ENCODE measurements around the gene UPF3B.
"Not testable (repeated sequence)": the region's sequence is repeated elsewhere in the genome, so short reads cannot be mapped to it uniquely, and the experiment has no call there.

UPF3B gene

GRCh38 chrX:119826399-119826959 is 26.3 kb downstream of the UPF3B start:
- in situ Hi-C loops (cut with MboI; ENCODE audit: low pct_unique_long_range_greater_than_20kb, low sequenced_read_pairs, unreplicated experiment), result no loop called here
- no peak for DNase-seq (ENCODE audit: low spot score)
- no peak for TF ChIP-seq CTCF (IDR thresholded peaks at IDR 0.05; ENCODE audit: extremely low read depth, insufficient read depth, missing control alignments)

GRCh38 chrX:119824221-119824620 is 28.5 kb downstream of the UPF3B start:
- in situ Hi-C loops (cut with MboI; ENCODE audit: low pct_unique_long_range_greater_than_20kb, low sequenced_read_pairs, unreplicated experiment); DNase-seq (ENCODE audit: low spot score): not testable (repeated sequence)

GRCh38 chrX:119821703-119822102 is 31.1 kb downstream of the UPF3B start:
- in situ Hi-C loops (cut with MboI; ENCODE audit: low pct_unique_long_range_greater_than_20kb, low sequenced_read_pairs, unreplicated experiment), result not testable (repeated sequence)
- peak; percentile 50 for DNase-seq (ENCODE audit: low spot score)

DNA sequence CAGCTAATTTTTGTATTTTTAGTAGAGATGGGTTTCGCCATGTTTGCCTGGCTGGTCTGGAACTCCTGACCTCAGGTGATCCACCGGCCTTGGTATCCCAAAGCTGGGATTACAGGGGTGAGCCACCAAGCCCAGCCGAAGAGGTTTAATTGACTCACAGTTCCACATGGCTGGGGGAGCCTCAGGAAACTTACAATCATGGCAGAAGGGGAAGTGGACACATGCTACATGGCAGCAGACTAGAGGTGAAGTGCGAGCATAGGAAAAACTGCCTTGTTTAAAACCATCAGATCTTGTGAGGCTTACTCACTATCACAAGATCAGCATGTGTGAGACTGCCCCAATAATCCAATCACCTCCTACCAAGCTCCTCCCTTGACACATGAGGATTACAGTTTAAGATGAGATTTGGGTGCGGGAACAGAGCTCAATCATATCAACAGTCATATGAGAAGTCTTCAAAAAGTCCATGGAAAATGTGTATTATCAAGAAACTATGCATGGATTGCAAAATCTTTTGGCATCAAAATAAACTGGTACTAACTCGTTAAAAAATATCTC is 35.6 kb downstream of the UPF3B start:
- in situ Hi-C loops (cut with MboI; ENCODE audit: low pct_unique_long_range_greater_than_20kb, low sequenced_read_pairs, unreplicated experiment), result no loop called here
- TF ChIP-seq CTCF (IDR thresholded peaks at IDR 0.05; ENCODE audit: extremely low read depth, insufficient read depth, missing control alignments), result no peak
- no peak for DNase-seq (ENCODE audit: low spot score)

- in situ Hi-C loops (cut with MboI; ENCODE audit: low pct_unique_long_range_greater_than_20kb, low sequenced_read_pairs, unreplicated experiment), result no loop called here
Observed at GRCh38 chrX:119816300-119816699, 36.5 kb downstream of the UPF3B start.

GRCh38 chrX:119809185-119809666 is 43.5 kb downstream of the UPF3B start:
- in situ Hi-C loops (cut with MboI; ENCODE audit: low pct_unique_long_range_greater_than_20kb, low sequenced_read_pairs, unreplicated experiment), result no loop called here
- no peak for DNase-seq (ENCODE audit: low spot score)
- no peak for TF ChIP-seq CTCF (IDR thresholded peaks at IDR 0.05; ENCODE audit: extremely low read depth, insufficient read depth, missing control alignments)

More at GRCh38 chrX:119816300-119816699, 36.5 kb downstream of the UPF3B start:
- TF ChIP-seq CTCF (IDR thresholded peaks at IDR 0.05; ENCODE audit: extremely low read depth, insufficient read depth, missing control alignments), result no peak
- DNase-seq (ENCODE audit: low spot score), result no peak

DNA sequence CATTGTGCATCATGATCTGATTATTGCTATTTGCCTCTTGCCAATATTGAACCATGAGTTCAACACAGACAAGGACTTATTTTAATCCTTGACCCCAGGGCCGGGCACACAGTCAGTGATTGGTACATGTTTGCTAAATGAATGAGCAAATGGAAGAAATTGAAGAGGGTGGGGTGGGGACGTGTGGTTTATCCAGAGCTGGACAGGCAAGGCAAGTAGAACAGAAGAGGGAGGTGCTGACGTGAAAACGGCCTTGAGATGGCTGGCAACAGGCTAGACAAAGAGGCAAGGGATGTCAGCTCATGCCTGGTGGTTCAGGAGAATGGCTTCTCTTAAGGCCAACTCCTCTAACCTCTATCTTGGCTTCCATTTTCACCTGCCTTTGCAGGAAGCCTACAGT is 44.3 kb downstream of the UPF3B start:
- in situ Hi-C loops (cut with MboI; ENCODE audit: low pct_unique_long_range_greater_than_20kb, low sequenced_read_pairs, unreplicated experiment); DNase-seq (ENCODE audit: low spot score): not testable (repeated sequence)

GRCh38 chrX:119802546-119802945 is 50.2 kb downstream of the UPF3B start:
- DNase-seq (ENCODE audit: low spot score), result no peak
- in situ Hi-C loops (cut with MboI; ENCODE audit: low pct_unique_long_range_greater_than_20kb, low sequenced_read_pairs, unreplicated experiment), result no loop called here
- TF ChIP-seq CTCF (IDR thresholded peaks at IDR 0.05; ENCODE audit: extremely low read depth, insufficient read depth, missing control alignments), result no peak
